Activated CD4-positive, alpha-beta T cell treated with anti-CD3 and anti-CD28 coated beads for 24 hours (primary cell): Measurements from ENCODE around the gene CCDC3.

Experiments
- DNase-seq, 2 donors: peaks; one replicate each; pipeline ENCODE4 v3.0.0-alpha.2; 2020; ENCODE audit warnings: low read depth in 2 of 2

Gene CCDC3

DNA sequence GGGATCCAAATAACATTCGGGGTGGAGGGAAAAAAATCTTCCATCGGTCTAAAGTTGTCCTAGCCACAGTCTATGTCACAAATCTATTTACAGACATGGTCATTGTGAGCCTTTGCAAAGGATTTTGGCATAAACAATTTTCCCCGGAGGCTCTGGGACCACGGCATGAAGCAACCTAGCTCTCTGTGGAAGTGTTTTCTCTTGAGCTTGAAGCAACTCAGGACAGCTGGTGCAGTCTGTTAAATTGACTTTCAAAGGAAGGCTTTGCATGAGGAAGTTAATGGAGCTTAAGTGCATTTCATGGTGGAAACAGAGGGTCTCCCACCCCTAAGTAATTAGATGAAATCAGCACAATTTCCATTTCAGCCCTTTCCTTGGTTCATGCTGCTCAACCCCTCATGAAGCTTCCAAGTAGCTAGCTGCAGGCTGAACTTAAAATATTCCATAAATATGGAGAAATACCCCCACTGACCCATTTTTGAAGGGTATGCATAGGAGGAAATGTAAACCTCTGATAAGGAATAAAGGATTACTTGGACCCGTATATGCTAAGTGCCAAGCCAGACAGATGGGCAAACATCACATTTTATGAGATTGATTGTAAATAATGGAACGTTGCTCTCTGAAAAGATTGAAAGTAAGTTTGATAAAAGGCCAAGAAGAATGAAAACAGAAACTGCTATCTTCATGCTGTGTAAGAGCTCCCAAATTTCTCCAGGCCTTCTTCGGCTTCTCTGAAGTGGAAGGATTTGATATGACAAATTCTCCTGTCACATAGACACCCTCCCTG, 39.9 kb downstream of the CCDC3 start:
- DNase-seq = no peak

DNA sequence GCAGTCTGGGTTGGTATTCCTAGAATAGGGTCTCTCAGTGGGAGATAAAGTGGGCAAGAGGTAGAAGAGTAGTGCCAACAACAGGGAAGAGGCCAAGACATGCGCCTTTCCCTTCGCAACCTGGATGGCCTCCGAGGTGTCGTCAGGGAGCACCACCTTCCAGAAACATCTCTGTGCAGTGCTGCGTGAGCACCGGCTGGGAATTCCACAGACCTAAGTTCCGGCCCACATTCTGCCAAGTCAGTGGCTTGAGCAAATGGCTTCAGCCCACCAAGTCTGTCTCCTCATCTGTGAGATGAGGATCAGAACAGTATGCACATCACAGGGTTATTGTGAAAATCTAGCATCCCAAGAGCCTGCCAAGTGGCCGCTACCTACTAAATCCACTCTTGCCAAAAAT, 40.6 kb downstream of the CCDC3 start:
- DNase-seq = no peak

DNA sequence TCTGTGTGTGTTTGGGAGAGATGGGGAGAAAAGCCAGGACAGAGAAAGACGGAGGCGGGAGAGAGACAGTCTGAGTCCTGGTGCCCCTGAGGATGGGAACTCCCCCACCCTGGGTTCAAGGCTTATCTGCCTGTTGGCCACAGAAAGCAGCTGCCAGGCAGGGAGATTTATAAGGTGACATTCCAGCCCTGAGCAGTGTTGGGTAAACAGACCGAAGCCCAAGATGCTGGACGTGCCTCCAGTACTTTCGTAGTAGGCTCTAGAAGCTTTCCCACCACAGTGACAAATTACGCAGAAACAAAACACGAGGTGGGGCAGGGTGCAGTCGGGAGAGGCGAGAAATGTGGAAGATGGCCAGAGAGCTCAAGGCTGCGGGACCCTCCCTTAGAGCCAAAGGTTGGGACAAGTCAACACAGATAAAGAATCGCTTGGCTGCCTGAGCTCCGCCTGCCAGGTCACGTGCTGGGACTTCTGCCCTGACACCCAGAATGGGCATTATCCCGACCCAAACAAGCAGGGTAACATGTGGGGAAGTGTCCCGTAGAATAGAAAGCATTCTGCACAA, 41.1 kb downstream of the CCDC3 start:
- no peak for DNase-seq

DNA sequence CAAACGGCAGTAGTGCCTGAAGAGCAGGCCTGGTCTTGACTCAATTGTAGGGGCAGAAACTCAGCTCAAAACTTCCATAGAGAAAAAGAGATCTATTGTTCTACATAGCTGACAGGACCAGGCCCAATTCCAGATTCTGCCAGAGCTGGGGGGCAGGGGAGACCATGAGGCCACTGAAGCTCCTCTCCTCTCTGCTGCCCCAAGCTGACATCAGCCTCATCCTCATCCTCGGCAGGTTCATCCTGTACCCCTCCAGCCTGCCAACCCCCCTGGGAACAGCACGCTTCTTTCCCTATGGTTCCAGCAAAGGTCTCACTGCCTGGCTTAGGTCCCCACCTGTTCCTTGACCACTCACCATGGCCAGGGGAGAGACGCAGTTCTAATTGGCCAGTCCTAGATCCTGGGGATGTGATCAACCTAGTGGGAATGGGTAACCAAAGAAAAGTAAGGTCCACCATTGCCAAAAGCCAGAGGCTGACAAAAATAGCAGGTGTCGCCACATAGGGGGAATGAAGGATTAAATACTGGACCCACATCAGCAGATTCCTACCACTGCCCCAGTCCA, 42.9 kb downstream of the CCDC3 start:
- no peak for DNase-seq

DNA sequence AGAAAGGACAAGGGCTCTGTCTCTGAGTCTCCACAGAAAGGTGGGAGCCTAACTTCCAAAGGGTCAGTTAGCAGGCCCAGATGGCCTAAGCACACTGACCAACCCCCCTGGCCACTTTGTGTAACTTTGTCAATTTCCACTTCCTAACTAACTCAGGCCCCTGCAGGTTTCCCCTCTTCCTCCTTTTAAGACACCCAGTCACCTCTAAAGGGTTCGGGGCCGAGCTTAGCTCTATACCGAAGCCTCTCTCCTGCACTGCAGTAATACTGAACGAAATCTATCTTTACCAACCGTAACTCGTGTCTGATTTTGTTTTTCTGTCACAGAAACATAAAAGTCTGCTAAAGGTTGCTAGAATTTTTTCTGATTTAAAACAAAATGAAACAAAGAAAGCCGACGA, 44.4 kb downstream of the CCDC3 start:
- DNase-seq = no peak

DNA sequence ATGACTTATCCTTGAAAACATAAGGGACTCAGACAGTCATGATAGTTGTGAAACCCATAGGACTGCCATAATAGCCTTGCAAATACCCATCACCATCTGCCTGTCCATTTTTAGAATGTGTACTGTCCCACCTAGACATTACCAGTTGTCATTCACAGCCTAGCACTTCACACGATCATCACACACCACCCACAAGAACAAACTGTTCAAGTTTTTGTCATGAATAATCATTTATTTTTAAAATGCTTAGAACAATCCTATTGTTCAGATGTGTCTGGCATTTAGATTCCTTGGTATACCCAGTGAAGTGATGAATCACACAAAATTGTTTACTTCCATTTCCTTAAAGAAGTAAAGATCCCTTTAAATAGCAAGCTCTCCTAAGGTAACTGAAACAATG, 46.6 kb downstream of the CCDC3 start:
- no peak for DNase-seq

DNA sequence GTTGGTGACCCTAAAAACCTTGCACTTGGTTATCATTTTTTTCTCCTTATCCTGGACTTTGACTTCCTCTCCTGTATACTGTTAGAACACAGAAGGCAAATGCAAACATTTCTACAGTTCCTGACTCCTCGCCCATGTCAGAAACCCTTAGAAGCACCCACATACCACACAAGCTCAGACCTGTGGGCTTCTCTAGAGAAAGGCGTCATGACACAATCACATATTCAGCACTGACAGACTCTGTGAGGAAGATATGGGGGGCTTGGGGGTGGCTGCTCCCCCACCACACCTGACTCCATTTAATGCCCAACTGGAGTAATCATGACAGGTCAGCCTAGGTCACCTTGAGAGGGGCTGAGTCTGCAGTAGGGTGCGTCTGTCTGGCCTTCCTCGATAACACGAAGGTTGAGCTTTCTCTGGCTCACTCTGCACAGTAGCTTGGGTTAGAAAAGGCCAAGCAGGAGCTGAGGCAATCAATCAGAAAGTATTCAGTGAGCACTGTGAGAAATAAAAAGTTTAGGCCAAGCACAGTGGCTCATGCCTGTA, 50.9 kb downstream of the CCDC3 start:
- DNase-seq = no peak

DNA sequence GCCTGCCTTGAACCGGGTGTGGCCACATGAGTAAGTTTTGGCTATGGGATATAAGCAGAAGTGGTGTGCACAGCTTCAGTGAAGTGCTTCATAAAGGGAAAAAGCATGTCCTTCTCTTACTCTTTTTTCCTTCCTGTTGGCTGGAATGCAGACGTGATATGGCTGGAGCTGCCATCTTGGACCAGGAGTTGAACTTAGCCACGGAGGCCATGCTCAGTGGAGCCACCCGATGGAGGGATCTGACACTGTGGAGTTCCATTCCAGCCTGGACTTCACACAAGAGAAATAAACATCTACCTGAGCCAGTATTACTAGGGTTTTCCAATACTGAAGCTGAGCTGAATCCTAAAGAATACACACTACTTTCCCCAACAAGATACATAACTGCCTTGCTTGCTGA, 52.3 kb downstream of the CCDC3 start:
- DNase-seq = no peak

DNA sequence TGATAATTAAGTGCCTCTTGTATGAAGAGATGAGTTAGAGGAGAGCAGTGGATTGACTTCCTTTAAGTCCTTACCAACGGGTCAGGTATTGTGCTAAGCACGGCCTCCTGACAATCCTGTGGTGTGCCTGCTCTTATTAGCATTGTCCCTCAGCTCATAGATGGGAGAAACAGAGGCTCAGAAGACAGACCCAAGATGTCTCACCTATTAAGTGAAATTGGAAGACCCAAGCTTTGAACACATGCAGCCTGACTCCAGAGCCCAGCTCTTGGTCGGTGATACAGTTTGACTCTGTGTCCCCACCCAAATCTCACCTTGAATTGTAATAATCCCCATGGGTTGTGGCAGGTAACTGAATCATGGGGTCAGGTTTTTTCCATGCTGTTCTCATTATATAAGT, 53.8 kb downstream of the CCDC3 start:
- DNase-seq = no peak

DNA sequence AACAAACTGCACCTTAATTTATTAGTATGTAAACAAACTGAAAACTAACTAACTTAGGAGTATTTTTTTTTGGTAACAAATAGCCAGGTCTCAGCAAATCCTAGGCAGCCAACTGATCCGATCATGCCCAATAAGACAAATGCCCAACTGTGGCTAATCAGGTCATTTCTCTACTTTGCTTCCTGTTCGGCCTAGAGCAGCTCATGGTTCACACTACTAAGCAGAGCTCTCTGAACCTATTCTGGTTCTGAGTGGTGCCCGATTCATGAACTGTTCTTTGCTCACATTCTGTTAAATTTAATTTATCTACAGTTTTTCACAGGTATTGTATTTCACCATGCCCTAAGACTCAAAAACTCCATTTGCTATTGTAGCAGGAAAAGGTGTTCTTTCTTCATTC, 55.1 kb downstream of the CCDC3 start:
- no peak for DNase-seq

DNA sequence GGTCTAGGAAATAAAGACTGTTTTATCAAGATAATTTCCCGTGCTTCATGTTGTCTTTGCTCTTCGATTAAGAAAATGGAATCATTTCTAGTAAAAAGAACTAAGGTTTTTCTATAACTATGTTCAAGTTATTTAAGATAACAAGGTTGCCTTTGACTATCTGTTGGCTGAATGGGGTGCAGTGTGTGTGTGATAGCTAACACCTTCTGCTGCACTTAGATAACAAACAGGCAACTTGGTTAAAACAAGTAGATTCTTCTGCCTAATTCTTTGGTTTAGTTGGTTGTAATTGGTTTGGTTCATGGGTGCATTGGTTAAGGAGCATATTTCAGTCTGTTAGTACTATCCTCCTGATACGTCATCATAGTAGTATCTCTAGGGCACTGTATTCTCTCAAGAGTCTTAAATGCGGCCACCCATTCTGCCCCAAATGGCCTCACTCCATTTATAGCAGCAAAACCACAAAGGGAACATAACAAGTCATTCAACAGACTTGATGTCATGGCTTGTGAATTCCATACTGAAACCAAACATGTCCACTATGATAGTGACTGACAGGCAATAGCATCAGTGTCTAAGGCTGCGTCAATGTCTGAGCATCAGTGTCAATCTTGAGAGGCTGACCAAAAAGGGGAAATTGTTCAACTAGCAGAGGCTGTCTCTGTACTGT, 55.7 kb downstream of the CCDC3 start:
- no peak for DNase-seq

DNA sequence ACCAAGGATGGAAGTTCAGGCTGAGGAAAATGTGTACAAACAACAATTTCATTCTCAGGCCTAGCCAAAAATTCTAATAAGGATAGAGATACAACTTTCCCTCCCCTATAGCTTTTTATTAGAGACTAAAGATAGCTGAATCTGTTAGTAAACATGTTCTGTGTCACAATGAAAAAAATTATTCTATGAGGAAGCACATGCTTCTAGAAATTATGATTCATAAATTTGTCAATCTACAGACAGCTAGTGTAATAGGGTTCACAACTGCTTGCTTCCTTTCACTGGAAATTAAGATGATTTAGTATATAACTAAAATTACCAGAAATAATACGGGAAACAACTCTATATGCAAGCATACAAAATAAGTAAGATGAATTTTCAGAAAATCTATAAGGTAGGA, 56.6 kb downstream of the CCDC3 start:
- no peak for DNase-seq

DNA sequence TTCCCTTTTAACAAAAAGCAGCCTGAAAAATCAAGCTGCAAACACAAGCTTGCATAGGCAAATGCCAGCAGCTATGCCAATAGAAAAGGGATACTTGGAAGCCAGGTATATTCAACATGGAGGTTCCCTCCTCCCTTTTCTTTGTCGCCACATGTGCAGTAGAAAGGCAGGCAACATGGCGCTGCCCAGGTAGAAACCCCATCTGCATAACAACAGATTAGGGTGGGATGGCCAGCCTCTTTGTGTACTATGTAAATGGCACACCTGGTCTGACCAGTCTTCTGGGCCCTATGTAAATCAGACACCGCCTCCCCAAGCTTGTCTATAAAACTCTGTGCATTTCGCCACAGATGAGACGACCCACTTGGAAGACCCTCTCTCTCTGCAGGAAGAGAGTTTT, 58.1 kb downstream of the CCDC3 start:
- DNase-seq = no peak

DNA sequence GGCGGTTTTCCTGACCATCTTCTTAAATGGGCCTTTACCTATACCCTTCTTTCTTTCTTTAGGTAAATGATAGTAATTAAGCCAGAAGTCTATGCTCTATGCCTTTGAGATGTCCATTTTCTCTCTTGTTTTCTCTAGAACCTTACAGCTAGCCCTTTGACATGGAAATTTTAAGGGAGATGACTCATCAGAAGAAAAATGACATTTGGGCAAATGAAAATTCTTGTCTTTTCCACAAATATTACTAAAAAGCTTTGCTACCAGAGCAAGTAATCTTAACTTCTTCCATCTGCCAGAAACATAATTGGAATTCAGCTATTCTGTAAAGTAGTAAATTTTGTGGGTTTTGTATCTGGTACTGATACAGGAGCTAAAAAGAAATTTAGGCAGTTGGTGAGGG, 59.5 kb downstream of the CCDC3 start:
- no peak for DNase-seq

DNA sequence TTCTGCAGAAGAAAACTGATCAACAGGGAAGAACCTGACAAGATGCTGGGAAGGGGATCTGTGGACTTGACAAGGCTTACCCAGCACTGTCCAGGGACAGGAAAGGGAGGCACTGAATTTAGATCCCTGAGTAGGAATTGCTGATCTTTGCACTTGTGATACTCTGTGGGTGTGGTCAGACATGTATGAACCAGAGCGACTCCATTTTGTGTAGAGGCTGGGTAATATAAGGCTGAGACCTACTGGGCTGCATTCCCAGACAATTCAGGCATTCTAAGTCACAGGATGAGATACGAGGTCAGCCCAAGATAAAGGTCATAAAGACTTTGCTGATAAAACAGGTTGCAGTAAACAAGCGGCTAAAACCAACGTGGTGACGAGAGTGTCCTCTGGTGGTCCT, 60.7 kb downstream of the CCDC3 start:
- DNase-seq = no peak

DNA sequence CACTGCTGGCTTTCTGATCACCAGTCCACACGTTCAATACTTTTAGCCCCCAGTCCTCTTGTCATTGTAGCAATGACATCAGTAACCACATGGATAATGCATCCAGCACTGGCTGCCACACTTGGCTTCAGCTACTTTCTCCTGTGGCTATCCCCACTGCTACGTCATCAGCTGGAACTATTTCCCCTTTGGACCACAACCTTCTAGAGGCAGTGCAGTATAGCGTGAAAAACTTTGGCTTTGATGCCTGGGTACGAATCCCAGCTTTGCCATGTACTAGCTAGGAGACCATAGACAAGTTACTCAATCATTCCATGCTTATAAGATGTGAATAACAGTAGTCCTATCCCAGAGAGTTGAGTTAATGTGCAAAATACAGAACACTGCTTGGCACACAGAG, 63.2 kb downstream of the CCDC3 start:
- no peak for DNase-seq

DNA sequence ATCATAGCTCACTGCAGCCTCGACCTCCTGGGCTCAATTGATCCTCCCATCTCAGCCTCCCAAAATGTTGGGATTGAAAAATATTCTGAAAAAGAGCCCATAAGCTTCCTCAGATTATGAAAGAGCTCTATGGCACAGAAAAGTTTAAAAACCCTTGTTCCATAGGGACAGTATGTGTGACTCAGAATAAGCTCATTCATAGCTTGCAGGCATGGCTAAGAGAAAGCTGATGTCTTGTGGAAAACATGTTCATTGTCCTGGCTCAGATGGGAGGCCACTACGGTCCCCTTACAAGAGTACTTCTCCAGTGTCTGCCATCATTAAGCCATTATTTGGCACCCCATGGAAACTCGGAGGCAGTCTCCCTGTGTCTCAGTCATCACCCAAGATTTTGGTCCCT, 64.0 kb downstream of the CCDC3 start:
- no peak for DNase-seq

DNA sequence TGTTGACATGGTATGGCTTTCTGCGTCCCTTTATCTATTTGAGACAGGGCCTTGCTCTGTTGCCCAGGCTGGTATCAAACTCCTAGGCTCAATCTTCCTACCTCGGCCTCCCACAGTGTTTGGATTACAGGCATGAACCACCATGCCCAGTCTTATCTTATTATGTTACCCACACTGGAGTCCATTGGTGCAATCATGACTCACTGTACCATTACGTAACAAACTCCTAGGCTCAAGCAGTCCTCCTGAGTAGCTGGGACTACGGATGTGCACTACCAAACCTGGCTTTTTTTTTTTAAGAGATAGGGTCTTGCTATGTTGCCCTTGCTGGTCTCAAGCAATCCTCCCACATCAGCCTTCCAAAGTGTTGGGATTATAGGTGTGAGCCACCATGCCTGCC, 66.7 kb downstream of the CCDC3 start:
- no peak for DNase-seq

DNA sequence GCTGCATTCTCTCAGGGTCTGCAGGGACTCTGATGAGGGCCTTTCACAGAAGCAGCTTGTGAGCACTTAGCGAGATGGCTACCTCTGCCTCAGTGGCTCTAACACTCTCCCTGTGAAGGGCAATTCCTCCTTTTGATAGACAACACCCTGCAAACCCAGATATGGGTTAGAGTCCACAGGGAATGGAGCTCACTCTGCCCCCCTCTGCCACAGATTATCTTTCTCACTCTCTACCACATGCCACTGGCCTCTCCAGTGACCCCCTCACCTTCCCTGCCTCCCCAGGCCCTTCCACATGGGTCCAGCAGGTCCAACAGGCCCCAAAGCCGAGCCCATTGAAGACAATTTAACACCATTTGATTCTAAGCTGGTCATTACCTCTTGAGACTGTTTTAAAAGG, 72.1 kb downstream of the CCDC3 start:
- no peak for DNase-seq

DNA sequence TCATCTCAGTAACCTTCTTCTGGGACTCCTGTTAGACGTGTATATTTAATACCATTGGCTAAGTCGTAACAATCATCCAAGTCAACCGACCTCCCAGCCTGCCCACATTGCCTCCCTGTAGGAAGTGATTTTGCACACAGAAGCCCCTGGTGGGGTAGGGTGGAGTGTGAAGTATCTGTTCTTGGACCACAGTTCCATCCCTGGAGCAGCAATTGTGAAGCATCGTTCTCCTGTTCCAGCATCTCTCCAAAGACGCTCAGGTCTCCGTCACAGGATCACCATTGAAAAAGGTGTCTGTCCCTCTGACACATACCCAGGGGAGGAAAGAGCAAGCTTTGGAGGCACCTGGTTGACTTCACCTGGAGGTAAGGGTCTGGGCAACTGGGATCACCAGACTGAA, 72.9 kb downstream of the CCDC3 start:
- no peak for DNase-seq

DNA sequence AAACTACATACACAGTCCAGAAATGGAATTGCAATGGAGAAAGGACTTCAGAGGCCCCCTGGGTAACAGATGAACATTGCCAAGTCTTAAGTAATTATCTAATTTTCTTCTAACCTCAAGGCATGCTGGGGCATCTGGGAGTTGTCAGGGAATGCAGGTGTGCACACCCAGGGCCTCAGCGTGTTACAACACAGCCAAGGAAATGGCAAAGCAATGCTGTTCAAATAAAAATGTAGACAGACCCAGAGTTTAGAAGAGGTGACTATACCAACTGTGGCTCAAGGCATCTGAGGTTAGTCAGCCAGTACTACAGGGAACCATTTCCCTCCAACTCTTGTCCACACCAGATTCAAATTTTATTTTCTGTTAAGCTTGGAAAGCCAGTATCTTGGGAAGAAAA, 73.6 kb downstream of the CCDC3 start:
- no peak for DNase-seq

DNA sequence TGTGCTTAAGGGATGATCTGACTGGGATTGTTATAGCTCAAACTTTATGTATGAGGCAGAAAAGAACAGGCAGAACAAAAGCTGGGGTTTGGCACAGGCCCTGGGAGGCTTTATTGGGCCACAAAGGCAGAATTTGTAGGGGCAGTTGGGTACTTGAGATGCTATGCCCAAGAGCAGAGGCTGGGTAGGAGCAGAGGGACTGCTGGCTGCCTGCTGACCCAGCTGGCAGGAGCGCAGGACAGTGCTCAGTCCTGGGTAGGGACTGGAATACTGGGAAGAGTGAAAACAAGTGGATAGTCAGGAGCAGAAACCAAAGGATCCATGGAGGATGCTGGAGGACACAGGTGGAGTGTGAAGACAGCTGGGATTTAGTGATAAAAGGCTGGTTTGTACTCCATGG, 75.7 kb downstream of the CCDC3 start:
- no peak for DNase-seq

DNA sequence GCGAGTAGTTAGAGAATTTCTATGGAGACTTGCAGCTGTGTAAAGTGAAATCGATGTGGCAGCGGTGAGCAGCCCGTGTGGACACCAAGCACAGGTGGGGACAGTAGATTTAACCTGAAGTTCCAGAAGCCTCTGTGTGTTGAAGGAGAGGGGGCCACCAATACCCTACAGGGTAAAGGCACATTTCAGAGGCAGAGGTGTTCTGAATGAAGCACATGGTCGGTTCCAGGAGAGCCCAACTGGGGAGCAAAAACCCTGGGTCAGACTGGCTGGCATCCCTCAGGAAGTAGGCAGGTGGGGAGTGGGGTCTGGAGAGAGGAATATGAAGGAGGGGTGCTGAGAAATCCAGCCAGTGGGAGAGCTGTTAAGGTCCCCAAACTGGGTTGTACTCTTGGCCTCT, 76.6 kb downstream of the CCDC3 start:
- DNase-seq = no peak
